HepG2 (cell line): ENCODE measurements around the gene CLIC1. TPM values are rescaled to one million over a fixed set of nuclear protein-coding genes. Genes with fewer than 3 reads are reported as not detected.

Experiments
- ATAC-seq: fragments of 200-7000 bp; cut with Tn5 transposase; 3 replicates; pipeline ENCODE4 v1.9.1; 2020; ENCODE audit warnings: mild to moderate bottlenecking, moderate library complexity
- BruUV-seq: library from RNA; stranded (reverse); fragments of 400-500 nt; replicated peaks from 2 replicates; lab custom pipeline; 2021; lab: Mats Ljungman, UMichigan
- CTCF ChIA-PET: fragments of 300-600 bp; formaldehyde crosslinking; extraction: SDS; loops from one replicate; lab custom pipeline; 2021; ENCODE audit warnings: low total read pairs, inconsistent platforms, low intra/inter-chr PET ratio; lab: Yijun Ruan, JAX
- POLR2A ChIA-PET: fragments of 350-600 bp; sonication (Branson Sonifier 250); formaldehyde crosslinking; loops from one replicate; lab custom pipeline; 2020; ENCODE audit warnings: antibody characterized with exemption, inconsistent platforms; lab: Yijun Ruan, JAX
- DNase-seq: peaks from one replicate; pipeline ENCODE4 v3.0.0-alpha.2; 2015; ENCODE audit warnings: low spot score
- FAIRE-seq: peaks from 3 replicates; lab custom pipeline; 2011; peaks lifted over from hg19 to GRCh38; lab: Jason Lieb, UNC
- H2AFZ ChIP-seq: one replicate; pipeline ENCODE4 v1.6.1; 2011; ENCODE audit warnings: low read length, inconsistent platforms
- H3K27ac ChIP-seq: fragments of 300-600 bp; 3 replicates; pipeline ENCODE4 v1.8.0; 2011; ENCODE audit warnings: mixed run types, mild to moderate bottlenecking, mixed read lengths, low read length, inconsistent platforms; ENCODE audit not compliant: insufficient read depth; ENCODE audit errors: extremely low read length
- H3K27me3 ChIP-seq, 2 experiments: fragments of 200-600 bp in 1 of 2; 2 replicates in 1 of 2; 3 replicates in 1 of 2; pipeline versions ENCODE4 v1.6.0 to v1.8.0; 2011; ENCODE audit warnings: low read length in 2 of 2, mild to moderate bottlenecking in 2 of 2, moderate library complexity in 2 of 2, inconsistent platforms in 1 of 2; ENCODE audit not compliant: insufficient read depth in 2 of 2, control insufficient read depth in 1 of 2
- H3K36me3 ChIP-seq, 2 experiments: fragments of 200-600 bp in 1 of 2; replicated peaks in 1 of 2; 2 replicates in 1 of 2; 3 replicates in 1 of 2; pipeline versions ENCODE4 v1.5.1 to v1.8.0; 2011; ENCODE audit warnings: low read length in 2 of 2, inconsistent platforms in 1 of 2; ENCODE audit not compliant: insufficient read depth in 2 of 2, control insufficient read depth in 1 of 2
- H3K4me1 ChIP-seq: 2 replicates; pipeline ENCODE4 v1.5.1; 2012; ENCODE audit warnings: low read length, inconsistent platforms; ENCODE audit not compliant: insufficient read depth
- H3K4me2 ChIP-seq: 2 replicates; pipeline ENCODE4 v1.6.0; 2011; ENCODE audit warnings: low read depth, low read length, inconsistent platforms
- H3K4me3 ChIP-seq, 3 experiments: fragments of 200-600 bp in 1 of 3; sonication (generic), shearing (Covaris generic) in 1 of 3; replicated peaks in 1 of 3; 2 replicates each; pipeline ENCODE4 v1.5.1; 2011 to 2016; ENCODE audit warnings: low read length in 3 of 3, inconsistent platforms in 2 of 3, low read depth in 2 of 3, mild to moderate bottlenecking in 2 of 3, control low read depth in 1 of 3, mixed read lengths in 1 of 3; ENCODE audit not compliant: insufficient read depth in 1 of 3
- H3K79me2 ChIP-seq: one replicate; pipeline ENCODE4 v1.6.1; 2011; ENCODE audit warnings: low read length, inconsistent platforms; ENCODE audit not compliant: insufficient read depth
- H3K9ac ChIP-seq: 2 replicates; pipeline ENCODE4 v1.6.0; 2011; ENCODE audit warnings: mild to moderate bottlenecking, low read depth, low read length, inconsistent platforms; ENCODE audit not compliant: insufficient read depth
- H3K9me3 ChIP-seq: 2 replicates; pipeline ENCODE4 v1.5.1; 2012; ENCODE audit warnings: mild to moderate bottlenecking, low read length
- H4K20me1 ChIP-seq: 2 replicates; pipeline ENCODE4 v1.6.0; 2011; ENCODE audit warnings: inconsistent platforms, mild to moderate bottlenecking, low read length, moderate library complexity; ENCODE audit not compliant: insufficient read depth
- HES4 ChIP-seq: sonication (generic); formaldehyde crosslinking; IDR thresholded peaks from 2 replicates; pipeline ENCODE4 v1.9.0; 2021; ENCODE audit warnings: mild to moderate bottlenecking, missing genetic modification reagents, borderline replicate concordance
- RERE ChIP-seq: IDR thresholded peaks from 2 replicates; pipeline ENCODE4 v1.6.1; 2016; ENCODE audit warnings: low read depth, missing genetic modification reagents, missing compliant biosample characterization
- TARDBP ChIP-seq: sonication (generic); formaldehyde crosslinking; IDR thresholded peaks from 2 replicates; pipeline ENCODE4 v1.8.0; 2022; ENCODE audit warnings: mild to moderate bottlenecking, missing genetic modification reagents
- TSC22D2 ChIP-seq: sonication (generic); formaldehyde crosslinking; IDR thresholded peaks from 2 replicates; pipeline ENCODE4 v1.5.1; 2020; ENCODE audit warnings: missing genetic modification reagents, mild to moderate bottlenecking, borderline replicate concordance
- WGBS: methylation state at CpG from one replicate; pipeline ENCODE4 v1.1.6; 2017; ENCODE audit warnings: low lambda C conversion rate; 5-methylcytosine and 5-hydroxymethylcytosine counted together
- in situ Hi-C: cut with HindIII; loops from 2 replicates; pipeline ENCODE4 v1.10.0; 2017; ENCODE audit warnings: low pct_unique_long_range_greater_than_20kb; ENCODE audit not compliant: extremely low pct_ligation_motif_present
- intact Hi-C: fragments of 100-400 bp; cut with micrococcal nuclease; formaldehyde crosslinking; loops from one replicate; pipeline ENCODE4 v1.10.0; 2022; ENCODE audit not compliant: unreplicated experiment
- polyA plus RNA-seq, 8 experiments: library from polyadenylated mRNA; depleted of rRNA in 3 of 8; stranded (reverse) in 7 of 8; unstranded in 1 of 8; fragments of >200 nt; fragmentation: Illumina TruSeq in 4 of 8; extraction: Trizol in 4 of 8; gene quantifications; 2 replicates each; pipeline versions ENCODE4 v1.2.1 to v1.2.3, GENCODE V29; 2011 to 2016; ENCODE audit warnings: low read depth in 4 of 8, missing spikeins in 1 of 8, mixed read lengths in 1 of 8; ENCODE audit not compliant: insufficient read depth in 1 of 8
- total RNA-seq, 5 experiments: library from RNA; depleted of rRNA; stranded (reverse); fragments of >200 nt; fragmentation: Illumina TruSeq; extraction: Trizol; gene quantifications; 2 replicates each; pipeline ENCODE4 v1.2.3, GENCODE V29; 2016; ENCODE audit warnings: low read depth in 1 of 5

CLIC1 gene
- total and polyA plus RNA-seq, 2 of the 13 experiments (the other 11 are each of a cell fraction or from before 2014, with no cell fraction given): 602 to 891 TPM

- Histone ChIP-seq H3K4me1 (peaks cover 35% of the 10 kb centered on the region), H3K36me3 (peaks cover 0 to 2% of the 10 kb centered on the region in 2 experiments; a peak in 3 of 5 replicates), H3K4me2 (no peak overlapping the region), H4K20me1 (no peaks in the 10 kb centered on the region), H3K27ac (no peak overlapping the region), H3K79me2 (no peaks in the 10 kb centered on the region), H3K27me3 (no peaks in the 10 kb centered on the region), H3K4me3 (no peak overlapping the region), H2AFZ (no peak overlapping the region), H3K9me3 (no peaks in the 10 kb centered on the region), H3K9ac (no peak overlapping the region)
- intact Hi-C loops: no loop called here
- CTCF ChIA-PET: no interaction called here
- in situ Hi-C loops: no loop called here
- DNase-seq (no peak), ATAC-seq (no peak), FAIRE-seq (no peak)
- no TSS peak for BruUV-seq
- 98% methylated on average over 8 of the region's 8 CpGs for WGBS
- TF ChIP-seq TSC22D2 (CRISPR knock-in tag) (no peak), TARDBP (CRISPR knock-in tag) (no peak), RERE (CRISPR knock-in tag) (no peak), HES4 (CRISPR knock-in tag) (no peak)
- POLR2A ChIA-PET: interaction anchor here (1.4 to 11.5 kb wide), 2 partner anchors 14 to 24 kb away, joined by 4 to 96 read pairs; partner anchors contain the start of genes CLIC1 and MSH5
These were observed 25.0 kb upstream of the CLIC1 start for GRCh38 chr6:31761343-31761742.
